ENCODE measurements around the gene ZNF440.

- TF ChIP-seq, protein P1, sequence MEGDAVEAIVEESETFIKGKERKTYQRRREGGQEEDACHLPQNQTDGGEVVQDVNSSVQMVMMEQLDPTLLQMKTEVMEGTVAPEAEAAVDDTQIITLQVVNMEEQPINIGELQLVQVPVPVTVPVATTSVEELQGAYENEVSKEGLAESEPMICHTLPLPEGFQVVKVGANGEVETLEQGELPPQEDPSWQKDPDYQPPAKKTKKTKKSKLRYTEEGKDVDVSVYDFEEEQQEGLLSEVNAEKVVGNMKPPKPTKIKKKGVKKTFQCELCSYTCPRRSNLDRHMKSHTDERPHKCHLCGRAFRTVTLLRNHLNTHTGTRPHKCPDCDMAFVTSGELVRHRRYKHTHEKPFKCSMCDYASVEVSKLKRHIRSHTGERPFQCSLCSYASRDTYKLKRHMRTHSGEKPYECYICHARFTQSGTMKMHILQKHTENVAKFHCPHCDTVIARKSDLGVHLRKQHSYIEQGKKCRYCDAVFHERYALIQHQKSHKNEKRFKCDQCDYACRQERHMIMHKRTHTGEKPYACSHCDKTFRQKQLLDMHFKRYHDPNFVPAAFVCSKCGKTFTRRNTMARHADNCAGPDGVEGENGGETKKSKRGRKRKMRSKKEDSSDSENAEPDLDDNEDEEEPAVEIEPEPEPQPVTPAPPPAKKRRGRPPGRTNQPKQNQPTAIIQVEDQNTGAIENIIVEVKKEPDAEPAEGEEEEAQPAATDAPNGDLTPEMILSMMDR (IDR thresholded peaks at IDR 0.05), result no peak
- TF ChIP-seq POLR2A (IDR thresholded peaks at IDR 0.05; ENCODE audit: low read length) (no peak), RFX5 (IDR thresholded peaks at IDR 0.05) (no peak), ZFP36 (IDR thresholded peaks at IDR 0.05; ENCODE audit: borderline replicate concordance, partially characterized antibody) (no peak), MAFK (IDR thresholded peaks at IDR 0.05; ENCODE audit: partially characterized antibody) (no peak), CEBPB (IDR thresholded peaks at IDR 0.05) (no peak), BHLHE40 (IDR thresholded peaks at IDR 0.05; ENCODE audit: low read depth, low read length) (no peak), MYC (IDR thresholded peaks at IDR 0.05; ENCODE audit: borderline replicate concordance, low read length) (no peak), CHD2 (IDR thresholded peaks at IDR 0.05; ENCODE audit: low read length, partially characterized antibody) (no peak), RAD21 (conservative IDR thresholded peaks at IDR 0.05 in 1 of 2, IDR thresholded peaks at IDR 0.05 in 1 of 2) (no peak), EP300 (IDR thresholded peaks at IDR 0.05) (no peak), MAZ (IDR thresholded peaks at IDR 0.05; ENCODE audit: borderline replicate concordance, low read depth, low read length) (no peak), PHF8 (IDR thresholded peaks at IDR 0.05; ENCODE audit: borderline replicate concordance, low read depth) (no peak)
- TF ChIP-seq, protein P2, sequence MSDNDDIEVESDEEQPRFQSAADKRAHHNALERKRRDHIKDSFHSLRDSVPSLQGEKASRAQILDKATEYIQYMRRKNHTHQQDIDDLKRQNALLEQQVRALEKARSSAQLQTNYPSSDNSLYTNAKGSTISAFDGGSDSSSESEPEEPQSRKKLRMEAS (IDR thresholded peaks at IDR 0.05), result no peak
These were observed 29.6 kb downstream of the ZNF440 start for GRCh38 chr19:11843722-11844121.
